DMS79 (cell line): ENCODE data around the gene BHLHE23.
A peak's percentile ranks its signal among the peaks of the same experiment; 100 is the strongest.

Experiments
- DNase-seq: peaks from one replicate; lab custom pipeline; 2025; lab: John Stamatoyannopoulos, UW

Gene BHLHE23

DNA sequence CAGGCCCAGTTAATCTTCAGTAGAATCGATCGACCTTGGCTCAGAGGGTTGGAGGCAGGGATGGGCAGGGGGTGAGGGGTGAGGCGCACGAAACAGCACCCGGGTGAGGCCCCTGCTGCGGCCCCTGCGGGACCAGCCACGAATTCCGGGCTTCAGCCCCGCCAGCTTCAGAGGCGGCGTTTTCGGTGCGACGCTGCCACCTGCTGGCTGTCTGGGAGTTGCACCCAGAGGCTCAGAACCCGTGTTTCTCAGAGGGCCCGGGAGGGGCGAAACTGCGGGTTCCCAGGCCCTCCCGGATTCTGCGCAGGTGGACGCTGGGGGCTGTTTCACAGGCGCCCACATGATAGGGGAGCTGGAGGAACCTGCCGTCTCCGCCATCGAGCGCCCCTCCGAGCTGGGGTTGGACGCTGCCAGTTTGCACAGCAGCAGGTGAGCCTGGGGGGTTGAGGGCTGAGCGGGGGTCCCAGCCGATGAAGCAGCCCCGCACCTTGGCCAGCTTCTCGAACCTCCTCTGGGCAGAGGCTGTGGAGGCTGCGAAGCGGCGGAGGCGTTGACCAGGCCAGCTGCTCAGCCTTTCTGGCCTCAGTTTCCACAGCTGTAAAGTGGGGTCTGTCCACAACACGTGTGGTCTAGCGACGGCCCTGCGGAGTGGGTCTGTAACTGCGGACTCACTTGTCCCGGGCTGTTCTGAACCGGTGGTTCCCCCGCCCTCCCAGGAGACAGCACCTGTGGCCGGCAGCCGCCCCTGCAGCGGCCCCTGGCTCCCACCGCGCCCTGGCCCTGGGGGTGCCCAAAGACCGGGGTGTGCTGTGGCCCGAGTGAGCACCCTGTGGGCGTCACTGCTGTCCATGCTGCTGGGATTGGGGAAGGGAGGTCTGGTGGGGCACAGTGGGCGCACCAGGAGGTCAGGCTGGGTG is 2.5 kb upstream of the BHLHE23 start:
- DNase-seq: peak; percentile 54

DNA sequence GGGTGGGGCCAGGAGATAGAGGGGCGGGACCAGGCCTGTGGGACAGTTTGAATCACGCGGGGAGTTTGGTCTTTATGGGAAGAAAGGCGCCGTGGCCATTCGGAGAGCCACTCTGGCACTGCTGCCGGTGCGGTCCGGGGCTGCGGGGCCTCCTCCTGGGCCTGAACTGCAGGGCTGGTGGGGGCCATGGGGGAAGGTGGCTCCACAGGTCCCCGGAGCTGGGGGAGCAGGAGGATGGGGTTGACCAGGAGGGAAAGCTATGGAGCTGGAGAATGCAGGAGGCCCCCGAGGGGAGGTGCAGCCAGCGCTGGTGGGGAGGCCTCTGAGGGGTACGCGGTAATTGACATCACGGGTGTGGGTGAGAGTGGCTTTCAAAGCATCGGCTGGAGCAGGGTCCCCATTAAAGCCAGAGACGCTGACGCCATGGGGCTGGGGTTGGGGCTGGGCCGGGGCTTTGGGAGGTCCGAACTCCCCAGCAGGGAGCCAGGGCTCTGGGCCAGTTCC is 1.8 kb upstream of the BHLHE23 start:
- no peak for DNase-seq

DNA sequence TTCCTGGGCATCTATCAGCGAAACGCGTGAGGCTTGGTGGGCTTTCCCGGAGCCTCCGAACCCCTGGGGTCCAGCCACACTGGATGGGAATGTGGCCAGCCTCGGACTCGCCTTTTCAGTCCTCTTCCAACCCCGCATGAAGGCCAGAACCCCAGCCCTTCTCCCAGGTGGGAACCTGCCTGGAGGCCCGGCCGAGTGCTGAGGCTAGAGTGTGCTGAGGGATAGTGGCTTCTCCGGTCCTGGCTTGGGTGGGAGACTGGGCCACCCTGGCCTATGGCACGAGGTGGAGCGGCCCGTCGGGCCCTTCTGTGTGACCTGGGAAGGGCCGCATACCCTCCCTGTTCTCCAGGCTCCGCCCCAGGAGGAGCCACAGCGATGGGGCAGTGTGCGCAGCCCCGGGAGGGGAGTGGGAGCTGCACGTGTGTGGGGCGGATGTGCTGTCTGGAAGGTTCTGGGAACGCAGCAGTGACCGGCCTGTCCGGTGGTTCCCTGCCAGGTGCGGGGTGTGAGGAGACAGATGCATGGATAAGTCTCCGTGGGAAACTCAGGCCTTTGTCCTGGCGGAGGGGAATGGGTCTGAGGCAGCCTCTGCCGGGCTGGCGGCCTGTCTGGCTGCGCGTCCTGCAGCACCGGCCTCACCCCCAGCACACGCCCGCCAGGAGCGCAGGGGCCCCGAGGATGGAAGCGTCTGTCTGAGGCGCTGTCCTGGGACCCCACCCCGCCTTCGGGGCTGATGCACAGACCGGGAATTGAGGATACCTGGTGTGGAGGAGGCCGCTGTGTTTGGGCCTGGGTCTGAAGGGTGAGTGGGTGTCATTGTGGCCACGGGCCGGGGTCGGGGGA is 1.1 kb upstream of the BHLHE23 start:
- no peak for DNase-seq

DNA sequence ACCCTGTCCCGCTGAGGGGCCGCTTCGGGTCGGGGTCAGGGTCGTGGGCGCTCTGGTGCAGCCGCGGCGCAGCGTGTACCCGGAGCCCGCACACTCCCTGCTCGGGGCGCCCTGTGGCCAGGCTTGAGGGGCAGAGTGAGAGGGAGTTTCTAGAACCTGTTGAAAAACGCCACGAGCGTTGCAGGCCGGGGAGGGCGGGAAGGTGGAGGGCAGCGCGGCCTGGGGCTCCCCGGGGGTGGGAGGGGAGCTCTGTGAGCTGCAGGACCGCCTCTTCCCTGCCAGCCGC is 539 bp upstream of the BHLHE23 start:
- DNase-seq: no peak

DNA sequence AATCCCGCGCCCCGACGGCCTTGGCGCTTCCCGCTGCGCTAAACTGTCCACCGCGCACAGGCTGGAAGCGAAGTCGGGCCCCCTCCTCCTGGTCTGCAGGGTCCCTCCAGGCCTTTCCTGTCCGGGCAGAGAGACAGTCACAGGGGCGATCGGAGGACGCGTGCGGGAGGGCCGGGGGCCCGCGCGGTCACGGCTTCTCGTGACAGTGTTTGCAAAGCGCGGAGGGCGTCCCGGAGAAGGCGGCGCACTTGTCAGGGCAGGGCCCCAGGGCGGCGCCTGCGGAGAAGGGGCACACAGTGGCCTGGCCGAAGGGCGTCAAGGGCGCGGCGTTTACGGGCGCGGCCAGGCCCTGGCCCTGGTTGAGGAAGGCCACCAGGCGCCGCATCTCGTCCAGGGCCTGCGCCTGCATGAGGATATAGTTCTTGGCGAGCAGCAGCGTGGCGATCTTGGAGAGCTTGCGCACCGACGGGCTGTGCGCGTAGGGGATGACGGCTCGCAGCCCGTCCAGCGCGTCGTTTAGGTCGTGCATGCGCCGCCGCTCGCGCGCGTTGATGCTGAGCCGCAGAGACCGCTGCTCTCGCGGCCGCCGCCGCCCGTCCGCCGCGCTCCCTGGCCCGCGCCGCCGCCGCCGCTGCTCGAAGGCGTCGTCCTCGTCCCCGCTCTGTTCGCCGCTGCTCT is 763 bp downstream of the BHLHE23 start:
- DNase-seq: no peak

DNA sequence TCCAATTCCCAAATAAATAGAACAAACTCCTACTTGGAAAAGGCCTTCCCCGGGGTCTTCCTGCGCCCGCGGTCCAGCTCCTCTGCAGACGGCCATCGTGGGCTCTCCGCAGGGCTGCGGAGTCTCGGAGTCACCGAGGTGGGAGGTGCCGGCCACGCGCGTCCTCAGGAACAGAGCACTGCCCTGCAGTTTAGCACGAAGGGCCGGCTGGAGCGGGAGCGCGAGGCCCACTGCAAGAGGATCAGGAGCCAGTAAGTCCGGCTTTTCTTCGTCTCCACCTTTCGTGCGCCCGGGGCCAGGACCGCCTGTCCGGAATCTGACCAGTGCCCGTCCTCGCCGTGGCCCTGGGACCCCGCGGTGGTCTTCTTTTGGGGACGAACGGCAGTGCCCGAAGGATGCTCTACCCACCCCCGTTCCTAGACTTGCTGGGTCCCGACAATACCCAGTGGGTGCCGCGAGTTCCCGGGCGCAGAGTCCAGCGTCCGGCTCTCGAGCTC is 1.4 kb downstream of the BHLHE23 start:
- DNase-seq: no peak

DNA sequence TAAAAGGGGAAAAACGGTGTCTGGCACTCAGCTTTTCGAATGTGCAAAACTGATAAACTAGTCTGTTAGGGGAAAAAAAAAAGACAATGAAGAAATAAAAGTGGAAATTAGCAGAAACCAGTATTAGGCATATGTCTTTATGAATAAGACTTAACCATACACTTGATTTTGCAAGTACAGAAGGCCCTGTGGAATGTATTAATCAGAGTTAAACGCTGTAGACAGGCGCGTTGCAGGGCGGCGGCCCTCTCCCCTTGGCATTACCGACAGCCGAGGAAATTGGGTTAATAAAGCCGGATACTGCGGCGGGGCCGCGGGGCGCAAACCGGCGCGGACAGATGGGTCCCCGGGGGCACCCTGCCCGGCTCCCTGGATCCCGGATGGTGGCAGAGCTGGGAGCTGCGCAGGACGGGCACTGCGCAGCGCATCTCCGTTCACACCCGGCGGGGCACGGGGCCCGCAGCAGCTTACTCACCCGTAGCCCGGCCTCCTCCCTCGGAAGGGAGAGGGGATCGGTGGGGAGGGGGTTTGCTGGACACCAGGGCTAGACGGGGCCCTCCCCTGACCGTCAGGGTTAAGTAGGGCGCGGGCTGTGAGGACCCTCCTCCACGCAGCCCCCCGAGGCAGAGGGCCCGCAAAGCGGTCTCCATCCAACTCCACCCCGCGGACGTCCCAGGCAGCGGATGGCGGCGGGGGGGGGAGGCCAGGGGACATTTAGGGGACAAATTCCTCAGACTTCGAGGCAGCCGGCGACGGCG is 2.0 kb downstream of the BHLHE23 start:
- no peak for DNase-seq

DNA sequence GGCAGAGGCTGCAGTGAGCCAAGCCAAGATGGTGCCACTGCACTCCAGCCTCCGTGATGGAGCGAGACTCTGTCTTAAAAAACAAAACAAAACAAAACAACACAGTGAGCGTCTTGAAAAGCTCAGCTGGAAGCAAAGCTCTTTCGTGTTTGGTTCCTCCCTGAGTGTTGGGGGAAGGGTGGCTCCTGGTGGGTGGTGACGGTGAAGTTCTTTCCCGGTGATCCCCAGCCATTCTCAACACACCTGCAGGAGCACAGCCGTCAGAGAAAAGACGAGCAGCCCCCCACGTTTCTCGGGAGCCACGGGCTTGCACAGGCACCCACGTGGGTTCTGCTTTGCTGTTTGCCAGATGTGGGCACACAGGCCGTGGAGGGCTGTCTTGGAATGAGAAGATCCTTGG is 3.2 kb downstream of the BHLHE23 start:
- DNase-seq: no peak

DNA sequence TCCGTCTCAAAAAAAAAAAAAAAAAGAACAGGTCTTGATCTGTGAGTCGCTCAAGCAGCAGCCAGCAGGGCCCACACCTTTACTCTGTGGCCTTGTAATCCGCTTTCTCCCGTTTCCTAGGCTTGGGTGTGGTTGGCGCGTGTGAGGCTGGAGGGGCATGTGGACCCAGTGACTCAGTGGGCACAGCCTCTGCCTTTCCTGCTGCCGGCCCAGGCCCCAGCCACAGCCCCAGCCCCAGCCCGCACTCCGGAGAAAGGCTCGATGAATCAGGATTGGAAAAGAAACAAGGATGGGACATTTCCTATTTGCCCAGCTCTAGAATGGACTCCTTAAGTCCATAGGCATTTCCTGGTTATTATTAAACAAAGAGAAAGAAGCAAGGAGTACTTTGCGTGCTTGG is 4.3 kb downstream of the BHLHE23 start:
- no peak for DNase-seq

DNA sequence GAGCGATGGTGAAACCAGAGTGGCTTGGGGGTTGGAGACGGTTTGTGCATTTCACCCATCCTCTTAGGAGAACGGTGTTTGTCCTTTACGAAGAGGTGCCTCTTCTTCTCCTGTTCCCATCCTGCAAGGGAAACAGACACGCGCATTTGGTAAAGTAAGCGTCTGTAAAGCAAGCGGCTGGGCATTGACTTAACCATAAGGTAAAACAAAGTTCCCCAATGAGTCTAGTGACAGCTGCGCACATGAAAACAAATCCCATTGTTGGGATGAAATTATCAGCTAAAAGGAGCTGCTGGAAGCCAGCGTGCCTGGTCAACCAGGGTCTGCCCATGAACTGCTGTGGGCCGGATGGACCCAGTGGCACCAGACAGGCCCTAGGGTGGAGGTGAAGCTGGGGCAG is 5.8 kb downstream of the BHLHE23 start:
- DNase-seq: no peak

DNA sequence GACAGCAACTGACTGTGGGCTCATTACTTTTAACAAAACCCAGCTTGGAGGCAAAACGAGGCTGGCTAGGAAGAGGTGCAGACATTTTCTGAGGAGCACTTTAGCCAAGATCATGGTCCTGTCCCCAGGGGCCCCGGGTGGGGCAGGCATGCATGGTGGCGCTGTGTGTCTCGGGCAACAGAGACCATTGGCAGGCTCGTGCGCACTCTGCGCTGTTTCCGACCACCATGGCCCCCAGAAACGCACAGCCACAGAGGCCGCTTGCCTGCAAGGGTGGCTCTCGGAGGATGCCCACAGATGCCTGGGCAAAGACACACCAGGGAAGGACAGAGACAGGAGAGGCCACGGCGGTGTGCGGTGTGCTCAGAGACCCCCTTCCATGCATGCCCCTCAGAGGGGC is 6.7 kb downstream of the BHLHE23 start:
- no peak for DNase-seq

DNA sequence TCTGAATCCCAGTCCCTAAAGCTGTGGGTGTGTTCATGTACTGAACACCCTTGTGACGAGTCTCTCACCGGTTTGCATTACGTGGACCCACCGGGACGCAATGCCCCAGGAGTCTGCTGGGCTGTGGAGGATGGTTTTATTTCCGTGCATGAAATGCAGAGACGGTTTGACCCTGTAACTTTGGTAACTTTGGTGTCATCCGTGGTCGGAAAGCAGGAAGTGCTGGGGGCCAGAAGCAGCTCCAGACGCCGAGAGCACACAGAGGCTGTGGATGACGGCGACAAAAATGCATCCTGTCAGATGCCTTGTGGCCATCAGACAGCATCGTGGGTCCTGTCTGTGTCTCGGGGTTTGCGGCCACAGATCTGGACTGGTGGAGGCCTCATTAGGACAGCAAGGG is 7.2 kb downstream of the BHLHE23 start:
- no peak for DNase-seq

DNA sequence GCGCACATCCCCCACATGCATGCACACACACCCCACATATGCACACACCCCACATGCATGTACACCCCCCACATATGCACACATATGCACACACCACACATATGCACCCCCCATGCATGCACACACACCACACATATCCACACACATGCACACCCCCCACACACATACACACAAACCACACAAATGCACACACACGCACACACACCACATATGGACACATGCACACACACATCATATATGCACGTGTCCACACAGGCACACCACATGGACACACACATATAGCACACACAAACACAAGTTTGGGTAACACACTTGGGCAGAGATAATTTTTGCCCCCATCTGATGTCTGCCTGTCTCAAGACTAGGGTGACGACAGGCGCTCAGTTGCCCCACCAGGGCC is 8.3 kb downstream of the BHLHE23 start:
- DNase-seq: no peak

DNA sequence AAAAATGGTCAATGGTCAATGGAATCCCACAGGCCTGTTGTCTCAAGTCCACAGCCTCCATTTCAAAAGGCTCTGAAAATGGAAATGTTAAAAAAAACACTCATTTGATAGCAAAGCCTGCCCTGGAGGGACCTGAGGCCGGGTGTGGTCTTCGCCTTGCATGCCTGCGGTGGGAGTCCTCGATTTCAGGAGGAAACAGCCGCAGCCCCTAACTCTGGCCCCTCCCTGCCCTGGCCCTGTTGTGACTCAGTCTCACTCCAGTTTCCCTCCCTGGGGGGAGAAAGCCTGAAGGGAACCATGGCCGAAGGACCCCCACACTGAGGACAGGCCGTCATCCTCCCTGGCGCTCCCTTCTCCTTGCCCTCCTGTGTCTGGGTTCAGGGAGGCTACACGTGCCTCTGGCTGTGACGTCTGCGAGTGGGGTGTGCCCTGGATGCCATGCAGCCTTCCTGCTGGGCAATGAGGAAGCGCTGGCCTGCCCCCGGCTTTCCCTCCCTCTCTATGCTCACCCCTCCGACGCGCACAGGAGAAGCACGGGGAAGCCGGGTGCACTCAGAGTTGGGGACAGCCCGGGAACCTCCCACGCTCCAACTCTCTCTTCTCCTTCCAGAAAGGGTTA is 9.2 kb downstream of the BHLHE23 start:
- DNase-seq: no peak

DNA sequence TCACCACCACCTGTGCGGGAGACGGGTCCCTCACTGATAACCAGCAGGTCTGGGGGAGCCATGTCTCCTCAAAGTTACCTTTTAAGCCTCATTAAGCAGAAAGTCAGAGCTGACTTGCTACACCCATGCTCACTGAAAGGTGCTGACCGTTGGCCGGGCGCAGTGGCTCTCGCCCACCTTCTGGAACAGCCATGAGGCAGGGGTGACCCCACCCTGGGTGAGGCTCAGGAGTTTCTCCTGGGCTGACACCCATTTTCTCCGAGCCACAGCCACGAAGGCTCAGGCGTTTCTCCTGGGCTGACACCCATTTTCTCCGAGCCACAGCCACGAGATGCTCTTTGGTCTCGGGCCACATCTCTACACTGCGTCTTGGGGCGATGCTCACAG is 10.2 kb downstream of the BHLHE23 start:
- no peak for DNase-seq

DNA sequence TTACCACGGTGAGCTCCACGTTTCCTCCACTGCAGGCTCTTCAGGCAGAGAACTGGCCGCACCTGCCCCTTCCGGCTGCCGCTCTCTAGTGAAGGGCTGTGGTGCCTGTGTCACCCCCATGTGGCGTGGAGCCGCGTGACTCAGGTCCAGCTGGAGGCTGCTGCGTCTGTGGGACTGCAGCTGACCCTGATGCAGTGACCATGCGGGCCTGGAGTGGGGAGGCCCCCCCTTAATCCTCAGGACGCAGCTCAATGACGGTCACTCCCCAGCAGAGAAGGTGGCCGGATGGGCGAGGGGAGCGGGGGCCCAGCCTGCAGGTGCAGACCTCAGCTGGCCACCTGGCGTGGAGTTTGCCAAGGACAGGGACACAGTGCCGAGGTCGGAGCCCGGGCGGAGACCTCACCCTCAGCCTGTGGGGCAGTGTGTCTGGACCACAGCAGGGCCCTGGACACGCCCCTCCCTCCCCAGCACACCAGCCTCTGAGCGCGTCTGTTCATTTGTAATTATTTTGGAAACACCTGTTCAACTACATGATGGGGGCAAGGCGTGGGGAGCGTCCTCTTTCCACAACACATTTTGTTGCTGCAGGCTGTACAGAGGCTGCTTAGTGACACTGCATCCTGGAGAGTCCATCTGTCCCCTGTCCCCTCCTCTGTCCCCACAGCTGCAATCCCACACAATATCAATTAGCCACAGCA is 10.7 kb downstream of the BHLHE23 start:
- no peak for DNase-seq

DNA sequence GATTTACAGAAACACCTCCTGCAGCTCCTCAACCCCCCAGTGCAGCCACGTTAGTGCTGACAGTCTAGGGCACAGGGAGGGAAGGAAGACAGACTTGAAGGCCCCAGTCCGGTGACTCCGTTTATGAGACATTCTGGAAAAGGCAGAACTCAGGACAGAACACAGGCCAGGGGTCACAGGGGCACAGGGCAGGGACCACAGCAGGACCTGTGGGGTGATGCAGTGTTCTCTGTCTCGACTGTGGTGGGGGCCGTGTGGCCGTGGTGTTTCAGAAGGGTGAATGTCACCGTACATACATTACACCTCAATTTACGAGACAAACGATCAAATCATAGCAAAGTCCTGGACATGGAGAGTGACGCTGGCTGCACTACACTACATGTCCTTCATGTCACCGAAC is 11.3 kb downstream of the BHLHE23 start:
- no peak for DNase-seq

DNA sequence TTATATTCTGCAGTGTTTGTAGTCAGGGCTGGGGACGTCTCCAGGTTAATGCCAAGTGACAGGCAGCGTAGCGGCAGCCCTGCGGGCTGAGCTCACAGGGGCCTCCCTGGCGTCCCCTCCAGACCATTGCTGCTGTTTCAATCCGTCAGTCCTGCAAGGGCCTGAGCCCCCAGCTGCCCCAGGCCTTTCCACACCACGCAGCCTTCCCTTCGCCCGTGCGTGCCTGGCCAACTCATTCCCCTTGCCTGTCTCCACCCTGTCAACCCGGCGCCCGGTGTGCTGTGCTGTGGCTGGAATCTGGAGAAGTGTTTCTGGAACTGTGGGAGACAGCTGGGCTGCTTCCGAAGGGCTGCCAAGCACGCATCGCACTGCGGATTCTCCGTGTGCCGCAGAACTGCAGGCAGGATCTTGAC is 11.9 kb downstream of the BHLHE23 start:
- DNase-seq: no peak

DNA sequence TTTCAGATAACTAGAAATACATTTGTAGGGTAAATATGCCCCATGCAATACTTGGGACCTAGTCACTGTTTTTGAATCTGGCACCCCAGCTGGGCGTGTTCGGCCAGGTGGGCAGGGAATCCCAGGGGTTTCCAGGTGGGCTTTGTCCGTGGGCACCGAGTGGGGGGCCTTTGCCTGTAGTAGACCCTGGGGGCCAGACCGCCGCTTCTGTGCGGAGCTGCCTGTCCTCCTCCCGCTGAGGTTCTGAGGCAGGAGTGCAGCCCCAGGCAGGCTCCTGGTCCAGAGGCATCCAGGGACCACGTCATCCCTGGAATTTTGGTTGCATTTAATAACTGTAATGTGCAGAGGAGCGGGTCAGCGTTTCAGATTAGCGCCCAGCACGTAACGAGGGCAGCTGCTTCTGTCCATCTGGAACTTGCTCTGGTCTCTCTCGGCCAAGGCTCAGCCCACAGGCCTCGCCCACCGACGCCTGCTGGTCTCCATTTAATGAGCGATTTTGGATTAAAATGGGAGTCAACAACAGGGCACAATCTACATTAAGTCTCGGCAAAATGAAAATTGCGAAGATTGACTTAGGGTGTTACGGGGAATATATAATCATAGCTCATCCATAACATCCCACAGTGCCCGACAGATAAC is 12.8 kb downstream of the BHLHE23 start:
- no peak for DNase-seq

DNA sequence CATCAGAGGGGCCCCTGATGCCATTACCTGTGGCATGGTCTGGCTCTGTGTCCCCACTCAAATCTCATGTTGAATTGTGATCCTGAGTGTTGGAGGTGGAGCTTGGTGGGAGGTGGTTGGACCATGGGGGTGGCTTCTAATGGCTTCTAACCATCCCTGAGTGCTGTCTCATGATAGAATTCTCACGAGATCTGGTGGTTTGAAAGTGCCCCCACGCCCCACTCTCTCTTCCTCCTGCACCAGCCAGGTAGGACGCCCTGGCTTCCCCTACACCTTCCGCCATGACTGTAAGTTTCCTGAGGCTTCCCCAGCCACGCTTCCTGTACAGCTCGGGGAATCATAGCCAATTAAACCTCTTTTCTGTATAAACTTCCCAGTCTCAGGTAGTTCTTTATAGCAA is 14.9 kb downstream of the BHLHE23 start:
- no peak for DNase-seq
